DND-41 (cell line): ENCODE measurements around the gene DNAH2.

Experiments used
- CTCF ChIP-seq: IDR thresholded peaks from 2 replicates; pipeline ENCODE4 v1.5.1; 2012; ENCODE audit warnings: borderline replicate concordance, low read length, moderate library complexity, mild to moderate bottlenecking; ENCODE audit not compliant: poor library complexity, severe bottlenecking; ENCODE audit errors: extremely low read depth
- EZH2 ChIP-seq: IDR thresholded peaks from 3 replicates; pipeline ENCODE4 v1.6.1; 2012; ENCODE audit warnings: borderline replicate concordance, low read depth, mild to moderate bottlenecking, moderate library complexity, low read length, inconsistent platforms; ENCODE audit not compliant: severe bottlenecking

- TF ChIP-seq CTCF = no peak
- no peak for TF ChIP-seq EZH2
These were observed 158.3 kb downstream of the DNAH2 start for GRCh38 chr17:7875804-7876370.
